Measurements from ENCODE around the gene LOXHD1. TPM values are rescaled to one million over a fixed set of nuclear protein-coding genes. Genes with fewer than 3 reads are reported as not detected.

Gene LOXHD1
- total RNA-seq, 1 donor from 2014 or later, result 2.9 TPM

DNA sequence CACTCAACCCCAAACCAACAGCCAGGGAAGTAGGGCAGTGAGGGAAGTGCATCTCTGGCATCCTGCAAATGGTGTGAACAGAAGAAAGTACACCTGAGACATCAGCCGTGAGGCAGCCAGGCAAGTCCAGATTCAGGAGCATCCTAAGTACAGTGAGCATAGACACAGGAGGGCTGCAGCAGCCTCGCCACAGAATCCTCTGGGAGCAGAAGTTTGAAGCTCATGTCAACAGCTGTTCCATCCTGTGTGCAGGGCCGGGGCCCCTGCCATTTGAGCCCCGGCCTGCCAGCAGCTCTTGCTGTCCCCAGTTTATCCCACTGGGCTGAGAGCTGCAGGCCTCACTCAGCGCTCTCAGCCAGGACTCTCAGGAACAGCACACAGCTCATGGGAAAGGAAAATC lies 14.5 kb downstream of the LOXHD1 start:
- Histone ChIP-seq H3K4me1 (no peaks in the 10 kb centered on the region), H3K36me3 (no peaks in the 10 kb centered on the region), H3K27ac (no peak overlapping the region), H3K4me3 (no peak overlapping the region), H3K27me3 (ENCODE audit: low read depth) (no peaks in the 10 kb centered on the region), H3K9me3 (no peaks in the 10 kb centered on the region)
- ATAC-seq (no peak), DNase-seq (no peak)
- TF ChIP-seq, protein P1, sequence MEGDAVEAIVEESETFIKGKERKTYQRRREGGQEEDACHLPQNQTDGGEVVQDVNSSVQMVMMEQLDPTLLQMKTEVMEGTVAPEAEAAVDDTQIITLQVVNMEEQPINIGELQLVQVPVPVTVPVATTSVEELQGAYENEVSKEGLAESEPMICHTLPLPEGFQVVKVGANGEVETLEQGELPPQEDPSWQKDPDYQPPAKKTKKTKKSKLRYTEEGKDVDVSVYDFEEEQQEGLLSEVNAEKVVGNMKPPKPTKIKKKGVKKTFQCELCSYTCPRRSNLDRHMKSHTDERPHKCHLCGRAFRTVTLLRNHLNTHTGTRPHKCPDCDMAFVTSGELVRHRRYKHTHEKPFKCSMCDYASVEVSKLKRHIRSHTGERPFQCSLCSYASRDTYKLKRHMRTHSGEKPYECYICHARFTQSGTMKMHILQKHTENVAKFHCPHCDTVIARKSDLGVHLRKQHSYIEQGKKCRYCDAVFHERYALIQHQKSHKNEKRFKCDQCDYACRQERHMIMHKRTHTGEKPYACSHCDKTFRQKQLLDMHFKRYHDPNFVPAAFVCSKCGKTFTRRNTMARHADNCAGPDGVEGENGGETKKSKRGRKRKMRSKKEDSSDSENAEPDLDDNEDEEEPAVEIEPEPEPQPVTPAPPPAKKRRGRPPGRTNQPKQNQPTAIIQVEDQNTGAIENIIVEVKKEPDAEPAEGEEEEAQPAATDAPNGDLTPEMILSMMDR (IDR thresholded peaks at IDR 0.05), result no peak
- intact Hi-C loops (cut with DNase I), result no loop called here

DNA sequence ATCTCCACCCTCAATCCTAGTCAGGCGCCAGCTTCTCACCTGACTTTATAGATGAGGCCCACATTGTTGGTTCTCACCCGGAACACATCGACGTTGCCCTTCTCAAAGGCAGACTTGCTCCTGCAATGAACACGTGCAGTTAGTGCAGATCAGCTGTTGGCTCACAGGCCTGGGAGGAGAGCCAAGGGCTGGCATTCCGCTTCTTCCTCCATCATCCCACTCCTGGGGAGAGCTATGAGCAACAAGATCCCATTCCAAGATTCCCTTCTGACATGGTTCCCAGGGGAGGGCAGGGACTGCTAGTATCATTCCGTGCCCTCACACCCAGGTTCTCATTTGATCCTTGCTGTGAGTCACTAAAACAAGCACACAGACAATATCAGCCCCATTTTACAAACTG lies 15.1 kb downstream of the LOXHD1 start:
- Histone ChIP-seq H3K36me3 (no peaks in the 10 kb centered on the region), H3K4me3 (no peak overlapping the region), H3K27ac (no peak overlapping the region), H3K4me1 (no peaks in the 10 kb centered on the region), H3K27me3 (ENCODE audit: low read depth) (no peaks in the 10 kb centered on the region), H3K9me3 (no peaks in the 10 kb centered on the region)
- no peak for ATAC-seq
- DNase-seq, result no peak
- TF ChIP-seq, protein P1 (IDR thresholded peaks at IDR 0.05), result no peak
- intact Hi-C loops (cut with DNase I), result no loop called here

GRCh38 chr18:46639386-46639785 lies 17.6 kb downstream of the LOXHD1 start:
- no peaks in the 10 kb centered on the region for H3K4me1 ChIP-seq
- DNase-seq, result no peak
- H3K9me3 ChIP-seq, result no peaks in the 10 kb centered on the region
- H3K4me3 ChIP-seq, result no peak overlapping the region
- intact Hi-C loops (cut with DNase I), result no loop called here
- ATAC-seq, result no peak
- TF ChIP-seq, protein P1 (IDR thresholded peaks at IDR 0.05), result no peak
- no peak overlapping the region for H3K27ac ChIP-seq
- H3K27me3 ChIP-seq (ENCODE audit: low read depth), result no peaks in the 10 kb centered on the region
- H3K36me3 ChIP-seq, result no peaks in the 10 kb centered on the region

GRCh38 chr18:46636040-46636630 lies 20.9 kb downstream of the LOXHD1 start:
- ATAC-seq (no peak), DNase-seq (no peak)
- intact Hi-C loops (cut with DNase I), result no loop called here
- H3K4me1 ChIP-seq, result no peaks in the 10 kb centered on the region
- H3K9me3 ChIP-seq, result peaks cover 3% of the 10 kb centered on the region
- no peak overlapping the region for H3K27ac ChIP-seq
- H3K4me3 ChIP-seq, result no peak overlapping the region
- TF ChIP-seq, protein P1 (IDR thresholded peaks at IDR 0.05), result no peak
- no peaks in the 10 kb centered on the region for H3K36me3 ChIP-seq
- no peaks in the 10 kb centered on the region for H3K27me3 ChIP-seq (ENCODE audit: low read depth)

GRCh38 chr18:46632401-46633071 lies 24.5 kb downstream of the LOXHD1 start:
- ATAC-seq (no peak), DNase-seq (no peak)
- Histone ChIP-seq H3K36me3 (no peaks in the 10 kb centered on the region), H3K27ac (no peak overlapping the region), H3K4me1 (no peaks in the 10 kb centered on the region), H3K9me3 (peaks cover 3% of the 10 kb centered on the region), H3K4me3 (no peak overlapping the region), H3K27me3 (ENCODE audit: low read depth) (peaks cover 4% of the 10 kb centered on the region)
- intact Hi-C loops (cut with DNase I), result no loop called here
- TF ChIP-seq, protein P1 (IDR thresholded peaks at IDR 0.05), result no peak

Data from lower lobe of right lung (tissue), 2 donors.